ENCODE measurements around the gene MEGF8. TPM values are rescaled to one million over a fixed set of nuclear protein-coding genes. Genes with fewer than 3 reads are reported as not detected.

Gene MEGF8
- total RNA-seq, 2 donors from 2014 or later = 13.4 to 16.5 TPM

DNA sequence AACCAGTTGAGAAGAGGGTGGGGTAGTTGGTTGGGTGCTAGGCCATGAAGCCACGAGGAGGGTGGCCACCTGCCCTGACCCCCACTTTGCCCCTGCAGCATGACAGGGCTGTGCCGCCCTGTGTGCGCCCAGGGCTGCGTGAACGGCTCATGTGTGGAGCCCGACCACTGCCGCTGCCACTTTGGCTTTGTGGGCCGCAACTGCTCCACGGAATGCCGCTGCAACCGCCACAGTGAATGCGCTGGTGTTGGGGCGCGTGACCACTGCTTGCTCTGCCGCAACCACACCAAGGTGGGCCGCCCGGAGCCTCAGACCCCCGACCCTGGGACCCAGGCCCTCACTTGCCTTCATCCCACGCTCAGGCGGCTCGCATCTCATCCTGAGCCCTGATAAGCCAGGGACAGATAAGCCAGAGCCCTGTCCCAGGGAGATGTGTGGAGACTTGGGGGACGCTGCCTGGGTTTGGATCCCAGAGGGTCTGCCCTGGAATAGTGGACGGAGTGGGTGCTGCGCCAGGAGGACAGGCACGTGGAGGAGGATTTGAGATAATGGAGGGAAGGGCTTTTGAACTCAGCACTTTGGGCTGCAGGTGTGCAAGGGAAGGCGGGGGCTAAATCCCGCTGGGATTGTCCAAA is 44.1 kb downstream of the MEGF8 start:
- Histone ChIP-seq H3K36me3 (no peaks in the 10 kb centered on the region), H3K9me3 (no peaks in the 10 kb centered on the region), H3K4me1 (no peaks in the 10 kb centered on the region), H3K9ac (ENCODE audit: low read depth in 2 of 2, low read length in 2 of 2) (no peak overlapping the region), H3K4me3 (no peak overlapping the region), H3K27ac (no peak overlapping the region), H3K27me3 (no peaks in the 10 kb centered on the region)
- no peak for DNase-seq
- TF ChIP-seq, protein P1, sequence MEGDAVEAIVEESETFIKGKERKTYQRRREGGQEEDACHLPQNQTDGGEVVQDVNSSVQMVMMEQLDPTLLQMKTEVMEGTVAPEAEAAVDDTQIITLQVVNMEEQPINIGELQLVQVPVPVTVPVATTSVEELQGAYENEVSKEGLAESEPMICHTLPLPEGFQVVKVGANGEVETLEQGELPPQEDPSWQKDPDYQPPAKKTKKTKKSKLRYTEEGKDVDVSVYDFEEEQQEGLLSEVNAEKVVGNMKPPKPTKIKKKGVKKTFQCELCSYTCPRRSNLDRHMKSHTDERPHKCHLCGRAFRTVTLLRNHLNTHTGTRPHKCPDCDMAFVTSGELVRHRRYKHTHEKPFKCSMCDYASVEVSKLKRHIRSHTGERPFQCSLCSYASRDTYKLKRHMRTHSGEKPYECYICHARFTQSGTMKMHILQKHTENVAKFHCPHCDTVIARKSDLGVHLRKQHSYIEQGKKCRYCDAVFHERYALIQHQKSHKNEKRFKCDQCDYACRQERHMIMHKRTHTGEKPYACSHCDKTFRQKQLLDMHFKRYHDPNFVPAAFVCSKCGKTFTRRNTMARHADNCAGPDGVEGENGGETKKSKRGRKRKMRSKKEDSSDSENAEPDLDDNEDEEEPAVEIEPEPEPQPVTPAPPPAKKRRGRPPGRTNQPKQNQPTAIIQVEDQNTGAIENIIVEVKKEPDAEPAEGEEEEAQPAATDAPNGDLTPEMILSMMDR (IDR thresholded peaks at IDR 0.05) = no peak
- intact Hi-C loops (cut with DNase I) = no loop called here

DNA sequence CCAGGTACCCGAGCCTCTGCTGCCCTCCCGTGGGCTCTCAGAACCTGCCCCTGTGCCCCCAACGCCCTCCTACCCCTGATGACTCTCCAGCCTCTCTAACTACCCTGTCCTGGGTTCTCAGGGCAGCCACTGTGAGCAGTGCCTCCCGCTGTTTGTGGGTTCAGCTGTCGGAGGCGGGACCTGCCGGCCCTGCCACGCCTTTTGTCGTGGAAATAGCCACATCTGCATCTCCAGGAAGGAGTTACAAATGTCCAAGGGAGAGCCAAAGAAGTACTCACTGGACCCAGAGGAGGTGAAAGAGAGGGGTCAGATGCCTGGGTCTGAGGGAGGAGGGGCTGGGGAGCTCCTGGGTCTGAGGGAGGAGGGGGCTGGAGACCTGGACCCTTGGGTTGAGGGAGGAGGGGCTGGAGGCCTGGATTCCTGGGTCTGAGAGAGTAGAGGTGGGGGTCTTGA is 44.7 kb downstream of the MEGF8 start:
- intact Hi-C loops (cut with DNase I) = no loop called here
- H3K27ac ChIP-seq = no peak overlapping the region
- H3K4me1 ChIP-seq = no peaks in the 10 kb centered on the region
- no peaks in the 10 kb centered on the region for H3K27me3 ChIP-seq
- no peak for DNase-seq
- H3K36me3 ChIP-seq = no peaks in the 10 kb centered on the region
- TF ChIP-seq, protein P1 (IDR thresholded peaks at IDR 0.05) = no peak
- H3K4me3 ChIP-seq = no peak overlapping the region
- no peaks in the 10 kb centered on the region for H3K9me3 ChIP-seq
- no peak overlapping the region for H3K9ac ChIP-seq (ENCODE audit: low read depth in 2 of 2, low read length in 2 of 2)

DNA sequence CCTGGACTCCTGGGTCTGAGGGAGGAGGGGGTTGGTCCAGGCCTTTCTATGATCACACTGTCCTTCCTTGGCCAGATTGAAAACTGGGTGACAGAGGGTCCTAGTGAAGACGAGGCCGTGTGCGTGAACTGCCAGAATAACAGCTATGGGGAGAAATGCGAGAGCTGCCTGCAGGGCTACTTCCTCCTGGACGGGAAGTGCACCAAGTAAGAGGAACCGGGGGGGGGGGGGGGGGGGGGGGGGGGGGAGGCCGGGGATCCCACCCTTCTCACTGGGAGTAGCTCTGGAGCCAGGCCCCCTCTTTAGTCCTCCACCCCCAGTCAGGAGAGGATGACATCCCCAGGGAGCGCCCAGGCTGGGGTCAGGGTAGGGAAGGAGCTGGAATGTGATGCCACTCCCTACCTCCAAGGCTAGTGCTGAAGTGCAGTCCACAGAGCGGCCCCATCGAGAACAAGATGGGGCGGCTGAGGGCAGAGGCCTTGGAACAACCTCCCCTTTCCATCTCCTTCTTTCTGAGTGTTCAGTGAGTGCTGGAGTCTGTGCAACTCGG is 45.3 kb downstream of the MEGF8 start:
- no peaks in the 10 kb centered on the region for H3K27me3 ChIP-seq
- H3K36me3 ChIP-seq = no peaks in the 10 kb centered on the region
- intact Hi-C loops (cut with DNase I) = no loop called here
- TF ChIP-seq, protein P1 (IDR thresholded peaks at IDR 0.05) = no peak
- H3K4me3 ChIP-seq = no peak overlapping the region
- DNase-seq = no peak
- no peaks in the 10 kb centered on the region for H3K4me1 ChIP-seq
- H3K9ac ChIP-seq (ENCODE audit: low read depth in 2 of 2, low read length in 2 of 2) = no peak overlapping the region
- no peaks in the 10 kb centered on the region for H3K9me3 ChIP-seq
- H3K27ac ChIP-seq = no peak overlapping the region

DNA sequence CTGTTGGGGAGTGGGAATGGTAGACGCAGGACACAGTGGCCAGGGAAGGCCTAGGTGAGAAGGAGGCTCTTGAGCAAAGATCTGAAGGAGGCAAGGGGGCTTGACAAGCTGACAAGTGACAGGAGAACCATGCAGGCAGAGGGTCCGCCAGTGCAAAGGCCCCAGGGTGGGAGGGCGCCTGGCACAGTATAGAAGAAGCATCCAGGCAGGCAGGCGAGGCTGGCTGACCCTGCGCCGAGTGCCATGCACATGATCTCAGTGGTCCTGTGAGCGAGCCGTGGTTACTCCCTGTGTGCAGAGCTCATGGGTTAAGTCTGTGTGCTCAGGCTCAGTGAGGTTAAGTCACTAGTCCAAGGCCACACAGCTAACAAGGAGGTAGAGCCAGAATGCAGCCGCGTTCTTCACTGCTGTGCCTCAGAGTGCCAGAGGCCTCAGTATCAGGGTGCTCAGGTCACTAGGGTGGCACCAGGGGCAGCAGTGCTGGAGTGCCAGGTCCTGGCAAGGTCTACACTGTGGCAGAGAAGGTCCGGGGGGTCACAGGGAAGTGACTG is 49.5 kb downstream of the MEGF8 start:
- H3K4me3 ChIP-seq = no peak overlapping the region
- H3K36me3 ChIP-seq = no peaks in the 10 kb centered on the region
- TF ChIP-seq, protein P1 (IDR thresholded peaks at IDR 0.05) = no peak
- no peak for DNase-seq
- no peak overlapping the region for H3K9ac ChIP-seq (ENCODE audit: low read depth in 2 of 2, low read length in 2 of 2)
- H3K4me1 ChIP-seq = no peaks in the 10 kb centered on the region
- intact Hi-C loops (cut with DNase I) = no loop called here
- no peaks in the 10 kb centered on the region for H3K27me3 ChIP-seq
- H3K27ac ChIP-seq = no peak overlapping the region
- H3K9me3 ChIP-seq = no peaks in the 10 kb centered on the region

DNA sequence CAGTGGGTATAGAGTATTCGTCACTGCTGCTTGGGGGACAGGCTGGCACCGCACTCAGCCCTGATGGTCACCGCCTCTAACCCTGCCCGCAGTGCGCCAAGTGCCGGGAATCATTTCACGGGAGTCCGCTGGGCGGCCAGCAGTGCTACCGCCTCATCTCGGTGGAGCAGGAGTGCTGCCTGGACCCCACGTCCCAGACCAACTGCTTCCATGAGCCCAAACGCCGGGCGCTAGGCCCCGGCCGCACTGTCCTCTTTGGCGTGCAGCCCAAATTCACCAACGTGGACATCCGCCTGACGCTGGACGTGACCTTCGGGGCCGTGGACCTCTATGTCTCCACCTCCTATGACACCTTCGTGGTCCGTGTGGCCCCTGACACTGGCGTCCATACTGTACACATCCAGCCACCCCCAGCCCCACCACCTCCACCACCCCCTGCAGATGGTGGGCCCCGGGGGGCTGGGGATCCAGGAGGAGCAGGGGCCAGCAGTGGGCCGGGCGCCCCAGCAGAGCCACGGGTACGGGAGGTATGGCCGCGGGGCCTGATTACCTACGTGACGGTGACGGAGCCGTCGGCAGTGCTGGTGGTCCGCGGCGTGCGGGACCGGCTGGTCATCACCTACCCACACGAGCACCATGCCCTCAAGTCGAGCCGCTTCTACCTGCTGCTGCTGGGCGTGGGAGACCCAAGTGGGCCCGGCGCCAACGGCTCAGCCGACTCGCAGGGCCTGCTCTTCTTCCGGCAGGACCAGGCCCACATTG is 50.2 kb downstream of the MEGF8 start:
- Histone ChIP-seq H3K4me1 (no peaks in the 10 kb centered on the region), H3K9me3 (no peaks in the 10 kb centered on the region), H3K4me3 (no peak overlapping the region), H3K9ac (ENCODE audit: low read depth in 2 of 2, low read length in 2 of 2) (no peak overlapping the region), H3K27me3 (no peaks in the 10 kb centered on the region), H3K27ac (no peak overlapping the region), H3K36me3 (no peaks in the 10 kb centered on the region)
- TF ChIP-seq, protein P1 (IDR thresholded peaks at IDR 0.05) = no peak
- no peak for DNase-seq
- intact Hi-C loops (cut with DNase I) = no loop called here
